NCI-H748 (cell line): ENCODE measurements around the gene PPP1R12A.

Experiments used
- DNase-seq: peaks from one replicate; lab custom pipeline; 2025; ENCODE audit not compliant: unreplicated experiment; lab: John Stamatoyannopoulos, UW

Gene PPP1R12A

GRCh38 chr12:79773896-79774295 lies 161.0 kb downstream of the PPP1R12A start:
- DNase-seq = no peak

- no peak for DNase-seq
These were observed 164.9 kb downstream of the PPP1R12A start for GRCh38 chr12:79769860-79770485.

- DNase-seq = no peak
These were observed 165.6 kb downstream of the PPP1R12A start for GRCh38 chr12:79769189-79769859.

GRCh38 chr12:79766705-79767464 lies 168.0 kb downstream of the PPP1R12A start:
- DNase-seq = no peak

- no peak for DNase-seq
These were observed 169.7 kb downstream of the PPP1R12A start for GRCh38 chr12:79765157-79765556.

- no peak for DNase-seq
These were observed 170.3 kb downstream of the PPP1R12A start for GRCh38 chr12:79764641-79765040.

GRCh38 chr12:79763766-79764452 lies 171.0 kb downstream of the PPP1R12A start:
- DNase-seq = no peak

- DNase-seq = no peak
These were observed 173.6 kb downstream of the PPP1R12A start for GRCh38 chr12:79761341-79761740.

- DNase-seq = no peak
These were observed 187.6 kb downstream of the PPP1R12A start for GRCh38 chr12:79747274-79747673.

GRCh38 chr12:79737875-79738718 lies 196.8 kb downstream of the PPP1R12A start:
- DNase-seq = peak; percentile 86

GRCh38 chr12:79732638-79733037 lies 202.3 kb downstream of the PPP1R12A start:
- no peak for DNase-seq

GRCh38 chr12:79725987-79726386 lies 208.9 kb downstream of the PPP1R12A start:
- DNase-seq = no peak
